Left lung (tissue), 10 donors: Measurements from ENCODE around the gene LPAR1. TPM values are rescaled to one million over a fixed set of nuclear protein-coding genes. Genes with fewer than 3 reads are reported as not detected.

Experiments
- ATAC-seq: fragments of 200-7000 bp; cut with Tn5 transposase; one replicate; pipeline ENCODE4 v1.9.1; 2020; ENCODE audit warnings: moderate library complexity
- DNase-seq, 4 donors: peaks; one replicate each; pipeline ENCODE4 v3.0.0-alpha.2; 2013 to 2020
- H3K27ac ChIP-seq, 2 donors: fragments of 200-600 bp; sonication (generic) in 1 of 2; one replicate each; pipeline versions ENCODE4 v1.5.0 to v1.8.0; 2020 to 2021
- H3K27me3 ChIP-seq, 2 donors: fragments of 200-600 bp; sonication (generic) in 1 of 2; one replicate each; pipeline versions ENCODE4 v1.5.0 to v1.8.0; 2020 to 2021
- H3K36me3 ChIP-seq, 2 donors: fragments of 200-600 bp; sonication (generic) in 1 of 2; one replicate each; pipeline versions ENCODE4 v1.5.0 to v1.8.0; 2020 to 2021
- H3K4me1 ChIP-seq, 2 donors: fragments of 200-600 bp; one replicate each; pipeline ENCODE4 v1.8.0; 2021
- H3K4me3 ChIP-seq, 2 donors: fragments of 200-600 bp; sonication (generic) in 1 of 2; one replicate each; pipeline versions ENCODE4 v1.5.0 to v1.8.0; 2020 to 2021; ENCODE audit warnings: mild to moderate bottlenecking in 1 of 2
- H3K9me3 ChIP-seq, 2 donors: fragments of 200-600 bp; sonication (generic) in 1 of 2; one replicate each; pipeline versions ENCODE4 v1.5.0 to v1.8.0; 2020 to 2021
- CTCF ChIP-seq, 2 donors: fragments of 200-600 bp; sonication (generic) in 1 of 2; IDR thresholded peaks; one replicate each; pipeline versions ENCODE4 v1.5.0 to v1.8.0; 2021; ENCODE audit warnings: antibody characterized with exemption in 2 of 2
- intact Hi-C, 2 donors: fragments of 100-400 bp; cut with DNase I; formaldehyde crosslinking; loops; one replicate each; pipeline versions ENCODE4 v1.11.2 to v1.14.2; 2022
- polyA plus RNA-seq, 6 donors: library from polyadenylated mRNA; unstranded; fragments of 120-200 nt; gene quantifications; one replicate each; pipeline ENCODE4 v1.2.1, GENCODE V29; 2013; ENCODE audit not compliant: insufficient read length in 6 of 6
- total RNA-seq, 2 donors: library from RNA; stranded (reverse); fragmentation: NEBNext Ultra II Directional; extraction: Animal tissue kit (Norgen Biotek cat#: 25700); gene quantifications; one replicate each; pipeline ENCODE4 v1.2.1, GENCODE V29; 2021
- donor health status: DM: no; HTN: yes; CAD: no.
- donor health status: DM: no; HTN: no; CAD: no.

Gene LPAR1
- total and polyA plus RNA-seq, 8 donors: 23.3 to 72.7 (median 60.7) TPM

- H3K9me3 ChIP-seq: no peaks in the 10 kb centered on the region
- H3K36me3 ChIP-seq: no peaks in the 10 kb centered on the region
- no peak overlapping the region for H3K27ac ChIP-seq
- H3K4me1 ChIP-seq: no peaks in the 10 kb centered on the region
- TF ChIP-seq CTCF (IDR thresholded peaks at IDR 0.05): no peak
- no peak for DNase-seq
- no peaks in the 10 kb centered on the region for H3K27me3 ChIP-seq
- intact Hi-C loops: no loop called here
- ATAC-seq: no peak
- no peak overlapping the region for H3K4me3 ChIP-seq
These were observed 158.1 kb downstream of the LPAR1 start for GRCh38 chr9:110880189-110880588.

GRCh38 chr9:110877374-110877773, 160.9 kb downstream of the LPAR1 start:
- no peak for ATAC-seq
- H3K4me3 ChIP-seq: no peak overlapping the region
- no peaks in the 10 kb centered on the region for H3K4me1 ChIP-seq
- H3K27me3 ChIP-seq: no peaks in the 10 kb centered on the region
- intact Hi-C loops: loop anchor here in 1 of 2 donors (10.0 kb wide), 1 partner anchor 57 kb away; no protein-coding TSS in a partner anchor
- no peak overlapping the region for H3K27ac ChIP-seq
- DNase-seq: no peak
- H3K36me3 ChIP-seq: no peaks in the 10 kb centered on the region
- H3K9me3 ChIP-seq: no peaks in the 10 kb centered on the region
- TF ChIP-seq CTCF (IDR thresholded peaks at IDR 0.05): no peak

- no peaks in the 10 kb centered on the region for H3K27me3 ChIP-seq
- intact Hi-C loops: loop anchor here in 1 of 2 donors (10.0 kb wide), 1 partner anchor 58 kb away; no protein-coding TSS in a partner anchor
- ATAC-seq: no peak
- H3K36me3 ChIP-seq: no peaks in the 10 kb centered on the region
- no peaks in the 10 kb centered on the region for H3K4me1 ChIP-seq
- no peak overlapping the region for H3K27ac ChIP-seq
- H3K9me3 ChIP-seq: no peaks in the 10 kb centered on the region
- no peak for TF ChIP-seq CTCF (IDR thresholded peaks at IDR 0.05)
- no peak overlapping the region for H3K4me3 ChIP-seq
- peak in 1 of 4 donors; percentile 43 for DNase-seq
These were observed 161.3 kb downstream of the LPAR1 start for GRCh38 chr9:110876929-110877328.

GRCh38 chr9:110874963-110875674, 163.2 kb downstream of the LPAR1 start:
- Histone ChIP-seq H3K4me3 (no peak overlapping the region), H3K27ac (no peak overlapping the region), H3K9me3 (no peaks in the 10 kb centered on the region), H3K27me3 (no peaks in the 10 kb centered on the region), H3K4me1 (no peaks in the 10 kb centered on the region), H3K36me3 (no peaks in the 10 kb centered on the region)
- DNase-seq: peak in 2 of 4 donors; percentile 62 to 71
- peak in 1 of 2 donors; percentile 18 for TF ChIP-seq CTCF (IDR thresholded peaks at IDR 0.05)
- intact Hi-C loops: loop anchor here in 1 of 2 donors (10.0 kb wide), 1 partner anchor 60 kb away; no protein-coding TSS in a partner anchor
- ATAC-seq: peak; percentile 84

- Histone ChIP-seq H3K36me3 (no peaks in the 10 kb centered on the region), H3K4me3 (no peak overlapping the region), H3K4me1 (no peaks in the 10 kb centered on the region), H3K9me3 (no peaks in the 10 kb centered on the region), H3K27ac (no peak overlapping the region), H3K27me3 (no peaks in the 10 kb centered on the region)
- no peak for DNase-seq
- no peak for ATAC-seq
- intact Hi-C loops: loop anchor here in 1 of 2 donors (10.0 kb wide), 1 partner anchor 62 kb away; no protein-coding TSS in a partner anchor
- no peak for TF ChIP-seq CTCF (IDR thresholded peaks at IDR 0.05)
These were observed 165.3 kb downstream of the LPAR1 start for GRCh38 chr9:110872920-110873319.
